VCaP (cell line): Measurements from ENCODE around the gene PPM1G.
"Not testable (repeated sequence)": the region's sequence is repeated elsewhere in the genome, so short reads cannot be mapped to it uniquely, and the experiment has no call there.

ENCODE experiments used
- H3K27ac ChIP-seq: fragments of 450-650 bp; 2 replicates; pipeline ENCODE4 v1.5.1; 2017
- TF ChIP-seq, protein P1 (sequence below): fragments of 450-650 bp; conservative IDR thresholded peaks from 2 replicates; pipeline ENCODE4 v1.5.1; 2017; ENCODE audit warnings: mild to moderate bottlenecking, moderate library complexity

Gene PPM1G

GRCh38 chr2:27428213-27428977 lies 19.0 kb upstream of the PPM1G start, which contains the start of gene NRBP1:
Gene NRBP1, plus strand, starts transcription at chr2:27428631. Its CDS starts 4,643 bp downstream, at chr2:27433274.
- peak within 1 kb of the TSS; percentile 89 for H3K27ac ChIP-seq
- TF ChIP-seq, protein P1, sequence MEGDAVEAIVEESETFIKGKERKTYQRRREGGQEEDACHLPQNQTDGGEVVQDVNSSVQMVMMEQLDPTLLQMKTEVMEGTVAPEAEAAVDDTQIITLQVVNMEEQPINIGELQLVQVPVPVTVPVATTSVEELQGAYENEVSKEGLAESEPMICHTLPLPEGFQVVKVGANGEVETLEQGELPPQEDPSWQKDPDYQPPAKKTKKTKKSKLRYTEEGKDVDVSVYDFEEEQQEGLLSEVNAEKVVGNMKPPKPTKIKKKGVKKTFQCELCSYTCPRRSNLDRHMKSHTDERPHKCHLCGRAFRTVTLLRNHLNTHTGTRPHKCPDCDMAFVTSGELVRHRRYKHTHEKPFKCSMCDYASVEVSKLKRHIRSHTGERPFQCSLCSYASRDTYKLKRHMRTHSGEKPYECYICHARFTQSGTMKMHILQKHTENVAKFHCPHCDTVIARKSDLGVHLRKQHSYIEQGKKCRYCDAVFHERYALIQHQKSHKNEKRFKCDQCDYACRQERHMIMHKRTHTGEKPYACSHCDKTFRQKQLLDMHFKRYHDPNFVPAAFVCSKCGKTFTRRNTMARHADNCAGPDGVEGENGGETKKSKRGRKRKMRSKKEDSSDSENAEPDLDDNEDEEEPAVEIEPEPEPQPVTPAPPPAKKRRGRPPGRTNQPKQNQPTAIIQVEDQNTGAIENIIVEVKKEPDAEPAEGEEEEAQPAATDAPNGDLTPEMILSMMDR = no peak

GRCh38 chr2:27427863-27428212 lies 18.4 kb upstream of the PPM1G start:
- TF ChIP-seq, protein P1 = no peak
- H3K27ac ChIP-seq = peak overlapping the region; percentile 89

GRCh38 chr2:27425039-27425438 lies 15.6 kb upstream of the PPM1G start:
- not testable (repeated sequence) for H3K27ac ChIP-seq

DNA sequence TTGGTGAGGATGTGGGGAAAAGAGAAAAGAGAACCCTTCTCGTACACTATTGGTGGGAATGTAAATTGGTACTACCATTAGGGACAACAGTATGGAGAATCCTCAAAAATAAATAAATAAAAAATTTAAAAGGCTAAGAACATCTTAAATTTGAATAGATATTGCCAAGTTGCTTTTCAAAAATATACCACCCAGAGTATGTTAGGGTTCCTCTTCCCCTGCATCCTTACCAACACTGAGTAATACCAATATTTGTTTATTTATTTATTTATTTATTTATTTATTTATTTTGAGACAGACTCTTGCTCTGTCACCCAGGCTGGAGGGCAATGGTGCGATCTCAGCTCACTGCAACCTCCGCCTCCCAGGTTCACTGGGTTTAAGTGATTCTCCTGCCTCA lies 13.6 kb upstream of the PPM1G start:
- H3K27ac ChIP-seq = no peak overlapping the region
- TF ChIP-seq, protein P1 = no peak

- peak overlapping the region; percentile 40; the same call in 1 of the 2 replicates for H3K27ac ChIP-seq
- TF ChIP-seq, protein P1 = no peak
Measured at GRCh38 chr2:27421660-27422250, 12.4 kb upstream of the PPM1G start.

DNA sequence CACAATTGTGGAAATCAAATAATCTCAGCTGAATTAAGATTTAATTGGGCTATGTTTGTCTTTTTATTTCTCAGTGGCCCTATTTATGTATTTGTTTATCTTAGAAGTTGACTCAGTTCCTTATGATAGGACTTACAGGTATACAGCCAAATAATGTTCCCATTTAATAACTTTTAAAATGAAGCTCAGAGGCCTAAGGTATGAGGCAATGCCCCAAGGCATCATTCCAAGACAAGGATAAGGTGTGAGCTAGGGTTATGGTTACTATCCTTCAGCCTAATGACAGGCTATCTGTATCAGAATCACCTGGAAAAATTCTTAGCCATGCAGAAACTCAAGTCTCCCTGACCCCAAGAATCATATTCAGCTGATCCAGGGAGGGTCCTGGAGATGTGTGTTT lies 11.6 kb upstream of the PPM1G start:
- peak overlapping the region; percentile 40 for H3K27ac ChIP-seq
- TF ChIP-seq, protein P1 = no peak

GRCh38 chr2:27416151-27416550 lies 6.8 kb upstream of the PPM1G start:
- H3K27ac ChIP-seq = no peak overlapping the region
- TF ChIP-seq, protein P1 = no peak
